GM18508 (cell line): ENCODE results near the gene PBX1.

Experiments
- ATAC-seq: cut with Tn5 transposase; IDR thresholded peaks from one replicate; pipeline ENCODE4 v1.9.1; 2021; ENCODE audit warnings: moderate number of reproducible peaks; ENCODE audit not compliant: insufficient read depth, unreplicated experiment

Gene PBX1

DNA sequence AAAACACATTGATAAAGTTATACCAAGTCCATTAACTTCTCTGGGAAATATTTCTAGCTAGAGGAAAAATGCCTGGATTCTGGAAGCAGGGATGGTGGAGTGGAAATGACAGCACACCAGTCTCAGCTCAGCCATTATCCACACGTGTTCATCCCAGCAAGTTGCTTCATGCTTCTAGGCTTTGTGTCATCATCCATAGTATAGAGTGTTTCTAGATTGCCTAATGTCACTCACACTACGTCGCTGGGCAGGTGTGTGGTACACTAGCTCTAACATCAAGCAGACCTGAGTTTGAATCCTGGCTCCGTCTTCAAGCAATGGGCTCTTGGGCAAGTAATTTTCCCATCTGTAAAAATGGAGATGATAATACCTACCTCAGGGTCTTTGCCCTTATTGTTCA, 326.3 kb downstream of the PBX1 start:
- ATAC-seq = no peak

DNA sequence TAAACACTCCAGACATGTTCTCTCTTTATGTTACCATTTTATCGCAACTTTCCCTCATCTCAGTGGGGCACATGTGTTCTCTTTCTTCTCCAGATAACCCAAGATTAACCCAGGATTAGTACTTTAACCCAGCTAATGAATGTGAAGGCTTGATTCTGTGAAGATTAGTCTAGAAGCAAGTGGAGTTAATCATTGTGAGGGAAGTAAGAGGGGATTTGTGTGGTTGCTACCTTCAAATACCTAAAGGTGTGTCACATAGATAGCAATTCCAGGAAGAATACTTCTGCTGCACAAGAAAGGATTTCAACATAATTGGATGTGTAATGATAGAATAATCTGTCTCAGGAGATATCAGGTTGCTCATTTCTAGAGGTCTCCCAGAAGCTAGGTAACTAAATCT, 327.1 kb downstream of the PBX1 start:
- no peak for ATAC-seq

DNA sequence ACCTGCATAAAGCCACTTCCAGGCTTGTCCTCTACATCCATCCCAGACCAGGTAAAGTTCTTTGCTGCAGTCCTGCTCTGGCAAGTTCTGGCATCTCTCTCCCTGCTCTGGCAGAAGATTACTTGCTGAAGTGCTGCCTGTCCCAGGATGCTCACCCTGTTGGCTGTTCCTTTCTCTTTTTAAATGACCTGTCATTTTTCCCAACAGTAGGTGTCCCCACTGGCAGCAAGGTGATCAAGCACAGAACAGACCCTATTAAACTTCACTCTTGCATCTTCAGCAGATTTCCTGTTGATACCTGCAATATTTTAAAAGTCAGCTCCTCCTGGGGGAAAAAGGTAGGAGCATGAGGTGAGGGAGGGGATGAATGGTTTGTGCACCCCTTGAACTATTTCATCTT, 332.6 kb downstream of the PBX1 start:
- no peak for ATAC-seq

DNA sequence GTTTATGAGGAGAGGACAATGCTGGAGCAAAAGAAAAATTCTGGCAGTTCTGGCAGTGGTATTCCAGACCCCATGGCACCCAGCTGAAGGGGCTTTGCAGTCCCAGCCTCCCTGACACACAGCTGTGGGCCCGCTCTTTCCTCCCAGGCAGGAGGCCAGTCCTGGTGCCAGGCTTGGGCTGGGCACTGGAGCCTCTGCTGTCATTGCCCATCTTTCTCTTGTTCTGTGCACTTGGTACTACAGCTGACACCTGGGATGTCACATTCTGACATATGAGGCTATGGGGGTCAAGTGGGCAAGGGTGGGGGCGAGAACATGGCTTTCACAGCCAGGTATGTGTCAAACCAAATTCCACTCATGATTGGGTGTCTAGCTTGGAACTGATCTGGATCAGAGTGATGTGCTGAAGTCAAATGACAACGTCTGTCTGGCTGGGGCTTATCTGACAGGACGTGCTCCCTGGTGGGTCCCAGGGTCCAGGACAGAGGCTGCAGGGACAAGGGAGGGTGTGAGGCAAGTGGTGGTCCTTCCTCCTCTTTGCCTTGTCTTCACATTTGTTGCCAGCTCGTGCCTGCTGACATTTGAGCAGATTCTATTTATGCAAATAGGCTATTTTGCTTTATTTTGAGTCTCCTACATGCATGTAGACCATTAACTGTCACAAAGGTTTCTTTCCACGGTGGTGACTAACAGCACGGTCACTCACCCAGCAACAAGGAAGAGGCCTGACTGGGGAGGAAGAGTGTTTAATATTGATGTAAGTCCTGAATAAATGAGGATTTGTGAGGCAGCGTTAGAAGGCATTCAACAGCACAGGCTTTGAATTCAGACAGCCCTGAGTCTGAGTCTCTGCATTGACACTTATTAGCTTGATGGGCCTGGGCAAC, 336.3 kb downstream of the PBX1 start:
- ATAC-seq = no peak

DNA sequence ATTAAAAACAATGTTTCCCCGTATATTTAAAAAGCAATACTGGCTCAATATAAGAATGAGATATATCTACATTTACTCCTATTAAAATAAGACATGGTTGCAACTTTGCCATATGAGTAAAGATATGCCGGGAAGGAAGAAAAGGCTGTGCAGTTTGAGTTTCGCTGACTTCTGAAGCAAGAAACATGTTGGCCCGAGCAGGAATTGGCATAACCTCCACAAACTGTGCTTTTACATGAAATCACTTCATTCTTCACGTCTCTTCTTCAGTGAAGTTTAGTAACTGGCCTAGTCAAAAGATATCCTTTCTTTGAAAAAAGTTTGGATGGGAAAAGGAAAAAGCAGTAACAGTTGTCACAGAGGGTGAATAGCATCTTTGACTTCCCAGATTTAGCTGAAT, 342.0 kb downstream of the PBX1 start:
- ATAC-seq = no peak
